Trophoblast cell (in vitro differentiated cells and primary cell): ENCODE measurements around the gene ACCSL.

Experiments
- DNase-seq, 2 donors: peaks; one replicate each; pipeline ENCODE4 v3.0.0-alpha.2; 2016
- H2AFZ ChIP-seq: 2 replicates; pipeline ENCODE4 v1.6.1; 2013; ENCODE audit warnings: low read length, moderate library complexity, mild to moderate bottlenecking; ENCODE audit not compliant: insufficient read depth, poor library complexity
- H2AK5ac ChIP-seq: 2 replicates; pipeline ENCODE4 v1.6.1; 2013; ENCODE audit warnings: mild to moderate bottlenecking, low read length
- H2BK120ac ChIP-seq: 2 replicates; pipeline ENCODE4 v1.6.1; 2013; ENCODE audit warnings: low read length, mild to moderate bottlenecking, moderate library complexity; ENCODE audit not compliant: insufficient read depth, poor library complexity
- H2BK12ac ChIP-seq: 2 replicates; pipeline ENCODE4 v1.6.1; 2013; ENCODE audit warnings: mild to moderate bottlenecking, low read length, moderate library complexity
- H2BK5ac ChIP-seq: 2 replicates; pipeline ENCODE4 v1.6.1; 2013; ENCODE audit warnings: low read length, low read depth, moderate library complexity, mild to moderate bottlenecking; ENCODE audit not compliant: poor library complexity
- H3K14ac ChIP-seq: 2 replicates; pipeline ENCODE4 v1.6.1; 2013; ENCODE audit warnings: mild to moderate bottlenecking, low read length
- H3K18ac ChIP-seq: 2 replicates; pipeline ENCODE4 v1.6.1; 2013; ENCODE audit warnings: mild to moderate bottlenecking, low read length
- H3K23ac ChIP-seq: 2 replicates; pipeline ENCODE4 v1.6.1; 2013; ENCODE audit warnings: low read length
- H3K27ac ChIP-seq: 2 replicates; pipeline ENCODE4 v1.5.1; 2013; ENCODE audit warnings: low read depth, mild to moderate bottlenecking, inconsistent platforms, low read length, moderate library complexity
- H3K27me3 ChIP-seq: 2 replicates; pipeline ENCODE4 v1.6.1; 2013; ENCODE audit warnings: inconsistent platforms, mild to moderate bottlenecking, low read length, moderate library complexity; ENCODE audit not compliant: insufficient read depth
- H3K36me3 ChIP-seq, 2 experiments: 1 replicate in 1 of 2; 2 replicates in 1 of 2; pipeline ENCODE4 v1.6.1; 2013; ENCODE audit warnings: low read length in 2 of 2, mild to moderate bottlenecking in 2 of 2, moderate library complexity in 1 of 2; ENCODE audit not compliant: insufficient read depth in 2 of 2, control insufficient read depth in 1 of 2
- H3K4ac ChIP-seq: 2 replicates; pipeline ENCODE4 v1.6.1; 2013; ENCODE audit warnings: low read depth, mild to moderate bottlenecking, low read length, moderate library complexity
- H3K4me1 ChIP-seq, 2 experiments: 1 replicate in 1 of 2; 2 replicates in 1 of 2; pipeline ENCODE4 v1.6.1; 2013; ENCODE audit warnings: low read length in 2 of 2, mild to moderate bottlenecking in 2 of 2, moderate library complexity in 1 of 2; ENCODE audit not compliant: insufficient read depth in 2 of 2, control insufficient read depth in 1 of 2
- H3K4me2 ChIP-seq: 2 replicates; pipeline ENCODE4 v1.6.1; 2013; ENCODE audit warnings: inconsistent platforms, mild to moderate bottlenecking, low read length, moderate library complexity
- H3K4me3 ChIP-seq: 2 replicates; pipeline ENCODE4 v1.5.1; 2013; ENCODE audit warnings: mild to moderate bottlenecking, low read depth, low read length, inconsistent platforms
- H3K79me1 ChIP-seq: one replicate; pipeline ENCODE4 v1.6.1; 2013; ENCODE audit warnings: low read length
- H3K79me2 ChIP-seq: 2 replicates; pipeline ENCODE4 v1.6.1; 2013; ENCODE audit warnings: low read length, mild to moderate bottlenecking; ENCODE audit not compliant: control insufficient read depth, insufficient read depth, poor library complexity
- H3K9ac ChIP-seq: 2 replicates; pipeline ENCODE4 v1.6.1; 2013; ENCODE audit warnings: mild to moderate bottlenecking, low read length
- H3K9me3 ChIP-seq: 2 replicates; pipeline ENCODE4 v1.6.1; 2013; ENCODE audit warnings: low read depth, mild to moderate bottlenecking, control low read depth, inconsistent platforms, low read length; ENCODE audit not compliant: insufficient read depth
- H4K12ac ChIP-seq: 2 replicates; pipeline ENCODE4 v1.6.1; 2013; ENCODE audit warnings: low read depth, mild to moderate bottlenecking, low read length, moderate library complexity
- H4K8ac ChIP-seq: 2 replicates; pipeline ENCODE4 v1.6.1; 2013; ENCODE audit warnings: low read depth, mild to moderate bottlenecking, low read length, moderate library complexity
- H4K91ac ChIP-seq: one replicate; pipeline ENCODE4 v1.6.1; 2013; ENCODE audit warnings: low read depth, mild to moderate bottlenecking, low read length, moderate library complexity
- WGBS: extraction: QIAGEN DNeasy Blood & Tissue Kit; methylation state at CpG from one replicate; pipeline ENCODE4 v1.1.7; 2013; ENCODE audit warnings: missing lambda C conversion rate; ENCODE audit not compliant: insufficient read length, insufficient coverage; ENCODE audit errors: extremely low coverage; 5-methylcytosine and 5-hydroxymethylcytosine counted together

Gene ACCSL

DNA sequence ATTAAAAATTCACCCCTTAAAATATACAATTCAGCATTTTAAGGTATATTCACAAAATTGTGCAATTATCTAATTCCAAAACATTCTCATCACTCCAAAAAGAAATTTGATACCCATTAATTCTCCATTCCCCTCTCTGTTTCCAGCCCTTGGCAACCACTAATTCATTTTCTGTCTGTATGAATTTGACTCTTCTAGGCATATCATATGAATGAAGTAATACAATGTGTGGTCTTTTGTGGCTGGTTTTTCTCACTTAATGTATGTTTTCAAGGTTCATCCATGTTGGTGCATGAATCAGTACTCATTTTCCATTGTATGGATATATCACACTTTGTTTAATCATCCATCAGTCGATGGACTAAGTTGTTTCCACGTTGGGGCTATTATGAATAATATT lies 29.0 kb upstream of the ACCSL start:
- Histone ChIP-seq H3K36me3 (no peaks in the 10 kb centered on the region), H3K27me3 (no peaks in the 10 kb centered on the region), H3K79me2 (no peaks in the 10 kb centered on the region), H3K14ac (no peak overlapping the region), H4K12ac (no peak overlapping the region), H2AFZ (no peak overlapping the region), H3K9ac (no peak overlapping the region), H3K9me3 (peaks cover 2% of the 10 kb centered on the region), H4K91ac (no peak overlapping the region), H3K79me1 (no peaks in the 10 kb centered on the region), H2BK120ac (no peak overlapping the region), H2AK5ac (no peak overlapping the region), H2BK5ac (no peak overlapping the region), H3K4ac (no peak overlapping the region), H3K4me3 (no peak overlapping the region), H3K23ac (no peak overlapping the region), H3K18ac (no peak overlapping the region), H3K4me1 (no peaks in the 10 kb centered on the region), H2BK12ac (no peak overlapping the region), H4K8ac (no peak overlapping the region), H3K27ac (no peak overlapping the region), H3K4me2 (no peak overlapping the region)
- DNase-seq, result no peak
- WGBS, result no CpG with 5 or more reads among the region's 2 CpGs

GRCh38 chr11:44024977-44025376 lies 22.8 kb upstream of the ACCSL start:
- no peaks in the 10 kb centered on the region for H3K36me3 ChIP-seq
- no peak overlapping the region for H4K12ac ChIP-seq
- no peak overlapping the region for H4K8ac ChIP-seq
- no peak overlapping the region for H3K4me2 ChIP-seq
- no peaks in the 10 kb centered on the region for H3K79me2 ChIP-seq
- no CpG with 5 or more reads among the region's 1 CpG for whole genome bisulfite sequencing
- no peak overlapping the region for H3K4me3 ChIP-seq
- no peak overlapping the region for H3K18ac ChIP-seq
- H3K23ac ChIP-seq, result no peak overlapping the region
- H2BK120ac ChIP-seq, result no peak overlapping the region
- H3K79me1 ChIP-seq, result no peaks in the 10 kb centered on the region
- H3K27ac ChIP-seq, result no peak overlapping the region
- no peak overlapping the region for H4K91ac ChIP-seq
- no peaks in the 10 kb centered on the region for H3K27me3 ChIP-seq
- H3K4ac ChIP-seq, result no peak overlapping the region
- H3K9me3 ChIP-seq, result peaks cover 2% of the 10 kb centered on the region
- no peak overlapping the region for H2BK12ac ChIP-seq
- DNase-seq, result no peak
- H3K9ac ChIP-seq, result no peak overlapping the region
- no peak overlapping the region for H3K14ac ChIP-seq
- H2AFZ ChIP-seq, result no peak overlapping the region
- no peak overlapping the region for H2AK5ac ChIP-seq
- H2BK5ac ChIP-seq, result no peak overlapping the region
- peaks cover 0 to 4% of the 10 kb centered on the region in 2 experiments for H3K4me1 ChIP-seq

DNA sequence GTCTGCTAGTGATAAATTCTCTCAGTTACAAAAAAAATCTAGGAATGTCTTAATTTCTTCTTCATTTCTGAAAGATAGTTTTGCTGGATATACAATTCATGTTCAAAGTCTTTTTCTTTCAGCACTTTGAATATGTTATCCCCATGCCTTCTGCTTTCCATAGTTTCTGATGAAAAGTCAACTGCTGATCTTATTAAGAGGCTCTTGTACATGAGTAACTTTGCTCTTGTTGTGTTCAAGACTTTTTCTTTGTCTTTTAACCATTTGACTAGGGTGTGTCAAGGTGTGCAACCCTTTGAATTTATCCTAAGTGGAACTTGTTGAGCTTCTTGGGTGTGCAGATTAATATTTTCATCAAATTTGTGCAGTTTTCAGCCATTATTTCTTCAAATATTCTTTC lies 22.1 kb upstream of the ACCSL start:
- Histone ChIP-seq H3K4ac (no peak overlapping the region), H3K36me3 (no peaks in the 10 kb centered on the region), H3K9me3 (peaks cover 2% of the 10 kb centered on the region), H3K4me2 (no peak overlapping the region), H4K91ac (no peak overlapping the region), H2AFZ (no peak overlapping the region), H3K4me1 (peaks cover 0 to 8% of the 10 kb centered on the region in 2 experiments), H3K14ac (no peak overlapping the region), H3K27ac (no peak overlapping the region), H4K12ac (no peak overlapping the region), H3K23ac (no peak overlapping the region), H2BK12ac (no peak overlapping the region), H3K79me2 (no peaks in the 10 kb centered on the region), H3K79me1 (no peaks in the 10 kb centered on the region), H3K4me3 (no peak overlapping the region), H3K9ac (no peak overlapping the region), H3K18ac (no peak overlapping the region), H2AK5ac (no peak overlapping the region), H4K8ac (no peak overlapping the region), H2BK5ac (no peak overlapping the region), H3K27me3 (no peaks in the 10 kb centered on the region), H2BK120ac (no peak overlapping the region)
- no peak for DNase-seq

DNA sequence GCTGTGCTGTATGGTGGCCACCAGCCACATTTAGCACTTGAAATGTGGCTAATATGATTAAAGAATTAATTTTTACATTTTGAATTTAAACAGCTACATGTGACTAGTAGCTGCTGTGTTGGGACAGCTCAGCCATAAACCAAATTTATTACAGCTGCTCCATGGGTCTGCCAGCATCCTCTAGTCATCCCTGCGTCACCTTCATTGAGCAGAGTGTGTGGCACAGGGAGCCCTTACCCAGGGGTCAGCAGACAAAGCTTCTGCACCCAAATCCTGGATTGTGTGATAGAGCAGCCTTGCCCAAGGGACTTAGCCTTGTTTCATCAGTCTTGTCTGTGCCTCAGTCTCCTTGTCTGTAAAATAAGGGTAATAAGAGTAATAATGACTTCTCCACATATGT lies 19.4 kb upstream of the ACCSL start:
- H2BK12ac ChIP-seq, result no peak overlapping the region

More for the DNA sequence above, 19.4 kb upstream of the ACCSL start:
- Histone ChIP-seq H3K4me2 (no peak overlapping the region), H3K14ac (no peak overlapping the region), H3K18ac (no peak overlapping the region), H3K9me3 (no peaks in the 10 kb centered on the region), H3K4ac (no peak overlapping the region), H2AFZ (no peak overlapping the region), H3K79me2 (no peaks in the 10 kb centered on the region), H3K4me3 (no peak overlapping the region), H4K12ac (no peak overlapping the region), H3K27ac (no peak overlapping the region), H3K36me3 (no peaks in the 10 kb centered on the region), H3K9ac (no peak overlapping the region), H2BK5ac (no peak overlapping the region), H3K4me1 (peaks cover 6 to 21% of the 10 kb centered on the region in 2 experiments), H2BK120ac (no peak overlapping the region), H4K8ac (no peak overlapping the region), H3K27me3 (no peaks in the 10 kb centered on the region), H4K91ac (no peak overlapping the region), H3K79me1 (no peaks in the 10 kb centered on the region), H2AK5ac (no peak overlapping the region), H3K23ac (no peak overlapping the region)
- no CpG with 5 or more reads among the region's 1 CpG for WGBS
- DNase-seq, result no peak
